ENCODE data around the gene SOCS6. TPM values are rescaled to one million over a fixed set of nuclear protein-coding genes. Genes with fewer than 3 reads are reported as not detected.
A peak's percentile ranks its signal among the peaks of the same experiment; 100 is the strongest.

The SOCS6 gene
- total RNA-seq, 1 experiment from 2014 or later, result 53.4 TPM

DNA sequence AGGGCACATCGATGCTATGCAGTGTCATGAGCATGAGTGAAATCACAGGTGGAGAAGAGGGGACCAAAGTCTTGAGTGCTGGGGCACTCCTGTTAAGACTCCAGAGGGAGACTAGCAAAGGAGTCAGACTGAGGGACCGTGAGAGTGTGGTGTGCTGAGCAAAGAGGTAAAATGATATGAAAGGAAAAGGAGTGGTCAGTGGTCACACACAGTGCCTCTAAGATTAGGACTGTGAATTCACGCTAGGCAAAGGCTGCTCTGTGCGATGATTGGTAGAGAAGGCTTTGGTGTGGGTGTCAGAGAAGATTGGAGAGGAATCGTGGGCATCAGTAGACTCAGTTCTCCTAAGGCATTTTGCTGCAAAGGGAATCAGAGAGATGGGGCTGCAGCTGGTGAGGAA is 12.8 kb downstream of the SOCS6 start:
- TF ChIP-seq SRF (IDR thresholded peaks at IDR 0.05; ENCODE audit: low read depth), result no peak
- no peak for TF ChIP-seq FOSL1 (IDR thresholded peaks at IDR 0.05; ENCODE audit: low read depth)
- TF ChIP-seq ZFX (IDR thresholded peaks at IDR 0.05), result no peak
- TF ChIP-seq SIN3A (IDR thresholded peaks at IDR 0.05; ENCODE audit: low read depth), result no peak
- TF ChIP-seq, protein P1, sequence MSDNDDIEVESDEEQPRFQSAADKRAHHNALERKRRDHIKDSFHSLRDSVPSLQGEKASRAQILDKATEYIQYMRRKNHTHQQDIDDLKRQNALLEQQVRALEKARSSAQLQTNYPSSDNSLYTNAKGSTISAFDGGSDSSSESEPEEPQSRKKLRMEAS (IDR thresholded peaks at IDR 0.05), result no peak
- TF ChIP-seq ELF1 (IDR thresholded peaks at IDR 0.05; ENCODE audit: borderline replicate concordance, low read depth), result no peak
- Histone ChIP-seq H3K4me1 (ENCODE audit: control insufficient read depth in 1 of 2, insufficient read depth in 2 of 2, low read length in 2 of 2) (peaks cover 34 to 76% of the 10 kb centered on the region in 2 experiments; a peak in 3 of 4 replicates), H3K36me3 (ENCODE audit: control insufficient read depth in 1 of 2, insufficient read depth in 2 of 2, low read length in 2 of 2) (peaks cover 0 to 20% of the 10 kb centered on the region in 2 experiments; a peak in 1 of 4 replicates), H3K27me3 (ENCODE audit: insufficient read depth, low read length) (no peaks in the 10 kb centered on the region), H3K4me3 (replicated peaks in 1 of 2; ENCODE audit: low read depth in 1 of 2, low read length in 2 of 2) (no peak overlapping the region), H3K27ac (ENCODE audit: low read depth, low read length) (peak overlapping the region; percentile 13; the same call in 1 of the 2 replicates), H2AFZ (ENCODE audit: low read depth, low read length, poor library complexity, severe bottlenecking) (no peak overlapping the region), H3K9ac (ENCODE audit: low read length) (no peak overlapping the region), H4K20me1 (ENCODE audit: insufficient read depth) (peaks cover 3% of the 10 kb centered on the region; the same call in 1 of the 2 replicates), H3K79me2 (ENCODE audit: insufficient read depth, low read length) (peaks cover 100% of the 10 kb centered on the region), H3K9me2 (ENCODE audit: insufficient read depth) (no peaks in the 10 kb centered on the region), H3K4me2 (ENCODE audit: low read length) (no peak overlapping the region), H3K9me3 (ENCODE audit: control insufficient read depth in 1 of 2, insufficient read depth in 1 of 2, low read depth in 1 of 2, low read length in 2 of 2) (no peaks in the 10 kb centered on the region)
- CTCF ChIA-PET, result no interaction called here
- intact Hi-C loops (cut with micrococcal nuclease), result no loop called here
- ATAC-seq (no peak), DNase-seq (ENCODE audit: low read depth, low spot score) (no peak)
- BruUV-seq (replicated peaks), result no TSS peak
- RAD21 ChIA-PET (ENCODE audit: low non-redundant PET in 1 of 2, low total read pairs in 2 of 2, uncharacterized antibody in 2 of 2, unreplicated experiment in 2 of 2), result no interaction called here
- POLR2A ChIA-PET, result no interaction called here

DNA sequence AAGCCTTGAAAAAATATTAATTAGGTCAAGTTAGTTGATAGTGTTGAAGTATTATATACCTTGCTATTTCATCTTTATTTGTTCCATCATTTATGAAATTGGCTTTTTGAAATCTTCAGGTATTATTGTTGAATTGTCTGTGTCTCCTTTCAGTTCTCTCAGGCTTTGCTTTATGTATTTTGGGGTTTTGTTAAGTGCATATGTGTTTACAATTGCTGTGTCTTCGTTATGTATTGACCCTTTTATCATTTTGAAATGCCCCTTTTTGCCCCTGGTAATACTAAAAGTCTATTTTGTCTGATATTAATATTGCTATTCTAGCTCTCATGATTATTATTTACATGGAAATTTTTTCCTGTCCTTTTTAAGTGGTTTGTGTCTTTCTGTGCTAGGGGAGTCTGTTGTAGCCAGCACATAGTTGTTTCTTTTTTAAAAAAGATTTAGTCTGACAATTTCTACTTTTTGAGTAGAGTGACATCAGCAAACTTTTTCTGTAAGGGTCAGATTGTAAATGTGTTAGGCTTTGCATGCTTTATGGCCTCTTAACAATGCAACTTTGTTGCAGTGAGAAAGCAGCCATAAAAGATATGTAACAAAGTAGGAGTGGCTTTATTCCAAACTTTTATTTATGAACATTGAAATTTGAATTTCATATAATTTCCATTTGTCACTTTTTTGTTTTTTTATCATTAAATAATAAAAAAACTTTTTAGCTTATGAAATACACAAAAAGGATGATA is 19.9 kb downstream of the SOCS6 start:
- Histone ChIP-seq H3K4me3 (replicated peaks in 1 of 2; ENCODE audit: low read depth in 1 of 2, low read length in 2 of 2) (no peak overlapping the region), H4K20me1 (ENCODE audit: insufficient read depth) (peaks cover 15% of the 10 kb centered on the region; the same call in 1 of the 2 replicates), H3K36me3 (ENCODE audit: control insufficient read depth in 1 of 2, insufficient read depth in 2 of 2, low read length in 2 of 2) (peaks cover 0 to 20% of the 10 kb centered on the region in 2 experiments; a peak in 1 of 4 replicates), H3K4me2 (ENCODE audit: low read length) (no peak overlapping the region), H3K27ac (ENCODE audit: low read depth, low read length) (no peak overlapping the region), H2AFZ (ENCODE audit: low read depth, low read length, poor library complexity, severe bottlenecking) (no peak overlapping the region), H3K9ac (ENCODE audit: low read length) (no peak overlapping the region), H3K4me1 (ENCODE audit: control insufficient read depth in 1 of 2, insufficient read depth in 2 of 2, low read length in 2 of 2) (peaks cover 7 to 69% of the 10 kb centered on the region in 2 experiments; a peak in 3 of 4 replicates), H3K9me2 (ENCODE audit: insufficient read depth) (no peaks in the 10 kb centered on the region), H3K9me3 (ENCODE audit: control insufficient read depth in 1 of 2, insufficient read depth in 1 of 2, low read depth in 1 of 2, low read length in 2 of 2) (no peaks in the 10 kb centered on the region; a peak in 1 of 4 replicates), H3K79me2 (ENCODE audit: insufficient read depth, low read length) (peaks cover 100% of the 10 kb centered on the region), H3K27me3 (ENCODE audit: insufficient read depth, low read length) (no peaks in the 10 kb centered on the region)
- RAD21 ChIA-PET (ENCODE audit: low non-redundant PET in 1 of 2, low total read pairs in 2 of 2, uncharacterized antibody in 2 of 2, unreplicated experiment in 2 of 2), result interaction anchor here in 1 of 2 experiments (0.6 kb wide), 1 partner anchor 125 kb away, joined by 4 read pairs; no protein-coding TSS in a partner anchor
- DNase-seq (ENCODE audit: low read depth, low spot score) (no peak), ATAC-seq (no peak)
- BruUV-seq (replicated peaks), result no TSS peak
- POLR2A ChIA-PET, result no interaction called here
- intact Hi-C loops (cut with micrococcal nuclease), result no loop called here
- CTCF ChIA-PET, result no interaction called here
- TF ChIP-seq, protein P1 (IDR thresholded peaks at IDR 0.05), result no peak
- TF ChIP-seq CEBPB (IDR thresholded peaks at IDR 0.05; ENCODE audit: low read depth) (no peak), TCF7L2 (IDR thresholded peaks at IDR 0.05; ENCODE audit: borderline replicate concordance, extremely low read depth, insufficient read depth, insufficient read length) (no peak), RAD21 (IDR thresholded peaks at IDR 0.05; ENCODE audit: low read depth) (no peak), SIN3A (IDR thresholded peaks at IDR 0.05; ENCODE audit: low read depth) (no peak), ZFX (IDR thresholded peaks at IDR 0.05) (no peak), SP1 (IDR thresholded peaks at IDR 0.05; ENCODE audit: low read depth) (no peak), POLR2A (IDR thresholded peaks at IDR 0.05; ENCODE audit: borderline replicate concordance, extremely low read depth, insufficient read depth, insufficient read length) (no peak), CBX3 (IDR thresholded peaks at IDR 0.05; ENCODE audit: low read depth) (no peak)
- TF ChIP-seq, protein P2, sequence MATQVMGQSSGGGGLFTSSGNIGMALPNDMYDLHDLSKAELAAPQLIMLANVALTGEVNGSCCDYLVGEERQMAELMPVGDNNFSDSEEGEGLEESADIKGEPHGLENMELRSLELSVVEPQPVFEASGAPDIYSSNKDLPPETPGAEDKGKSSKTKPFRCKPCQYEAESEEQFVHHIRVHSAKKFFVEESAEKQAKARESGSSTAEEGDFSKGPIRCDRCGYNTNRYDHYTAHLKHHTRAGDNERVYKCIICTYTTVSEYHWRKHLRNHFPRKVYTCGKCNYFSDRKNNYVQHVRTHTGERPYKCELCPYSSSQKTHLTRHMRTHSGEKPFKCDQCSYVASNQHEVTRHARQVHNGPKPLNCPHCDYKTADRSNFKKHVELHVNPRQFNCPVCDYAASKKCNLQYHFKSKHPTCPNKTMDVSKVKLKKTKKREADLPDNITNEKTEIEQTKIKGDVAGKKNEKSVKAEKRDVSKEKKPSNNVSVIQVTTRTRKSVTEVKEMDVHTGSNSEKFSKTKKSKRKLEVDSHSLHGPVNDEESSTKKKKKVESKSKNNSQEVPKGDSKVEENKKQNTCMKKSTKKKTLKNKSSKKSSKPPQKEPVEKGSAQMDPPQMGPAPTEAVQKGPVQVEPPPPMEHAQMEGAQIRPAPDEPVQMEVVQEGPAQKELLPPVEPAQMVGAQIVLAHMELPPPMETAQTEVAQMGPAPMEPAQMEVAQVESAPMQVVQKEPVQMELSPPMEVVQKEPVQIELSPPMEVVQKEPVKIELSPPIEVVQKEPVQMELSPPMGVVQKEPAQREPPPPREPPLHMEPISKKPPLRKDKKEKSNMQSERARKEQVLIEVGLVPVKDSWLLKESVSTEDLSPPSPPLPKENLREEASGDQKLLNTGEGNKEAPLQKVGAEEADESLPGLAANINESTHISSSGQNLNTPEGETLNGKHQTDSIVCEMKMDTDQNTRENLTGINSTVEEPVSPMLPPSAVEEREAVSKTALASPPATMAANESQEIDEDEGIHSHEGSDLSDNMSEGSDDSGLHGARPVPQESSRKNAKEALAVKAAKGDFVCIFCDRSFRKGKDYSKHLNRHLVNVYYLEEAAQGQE (IDR thresholded peaks at IDR 0.05; ENCODE audit: low read depth), result no peak
- TF ChIP-seq, protein P3, sequence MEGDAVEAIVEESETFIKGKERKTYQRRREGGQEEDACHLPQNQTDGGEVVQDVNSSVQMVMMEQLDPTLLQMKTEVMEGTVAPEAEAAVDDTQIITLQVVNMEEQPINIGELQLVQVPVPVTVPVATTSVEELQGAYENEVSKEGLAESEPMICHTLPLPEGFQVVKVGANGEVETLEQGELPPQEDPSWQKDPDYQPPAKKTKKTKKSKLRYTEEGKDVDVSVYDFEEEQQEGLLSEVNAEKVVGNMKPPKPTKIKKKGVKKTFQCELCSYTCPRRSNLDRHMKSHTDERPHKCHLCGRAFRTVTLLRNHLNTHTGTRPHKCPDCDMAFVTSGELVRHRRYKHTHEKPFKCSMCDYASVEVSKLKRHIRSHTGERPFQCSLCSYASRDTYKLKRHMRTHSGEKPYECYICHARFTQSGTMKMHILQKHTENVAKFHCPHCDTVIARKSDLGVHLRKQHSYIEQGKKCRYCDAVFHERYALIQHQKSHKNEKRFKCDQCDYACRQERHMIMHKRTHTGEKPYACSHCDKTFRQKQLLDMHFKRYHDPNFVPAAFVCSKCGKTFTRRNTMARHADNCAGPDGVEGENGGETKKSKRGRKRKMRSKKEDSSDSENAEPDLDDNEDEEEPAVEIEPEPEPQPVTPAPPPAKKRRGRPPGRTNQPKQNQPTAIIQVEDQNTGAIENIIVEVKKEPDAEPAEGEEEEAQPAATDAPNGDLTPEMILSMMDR (IDR thresholded peaks at IDR 0.05 in 2 of 3, conservative IDR thresholded peaks at IDR 0.05 in 1 of 3; ENCODE audit: borderline replicate concordance in 1 of 3, insufficient read depth in 1 of 3, low read depth in 2 of 3, low read length in 2 of 3), result no peak

Measured in HCT116 (cell line).